SK-N-SH (cell line): ENCODE measurements around the gene OGFOD2. TPM values are rescaled to one million over a fixed set of nuclear protein-coding genes. Genes with fewer than 3 reads are reported as not detected.
A peak's percentile ranks its signal among the peaks of the same experiment; 100 is the strongest.

Experiments
- CTCF ChIA-PET: fragments of 300-600, 350-600 bp; formaldehyde crosslinking; extraction: SDS; loops from one replicate; lab custom pipeline; 2021; lab: Yijun Ruan, JAX
- POLR2A ChIA-PET: fragments of 350-600 bp; sonication (Branson Sonifier 250); formaldehyde crosslinking; extraction: SDS; loops from one replicate; lab custom pipeline; 2020; ENCODE audit warnings: antibody characterized with exemption, inconsistent platforms; lab: Yijun Ruan, JAX
- DNase-seq: peaks from one replicate; pipeline ENCODE4 v3.0.0; 2012
- H2AFZ ChIP-seq: fragments of 200-600 bp; sonication (generic); 2 replicates; pipeline ENCODE4 v1.8.1; 2016; ENCODE audit warnings: antibody characterized with exemption, mild to moderate bottlenecking, low read depth
- H3F3A ChIP-seq: fragments of 200-600 bp; sonication (generic); replicated peaks from 2 replicates; pipeline ENCODE3; 2016; ENCODE audit warnings: antibody characterized with exemption, mild to moderate bottlenecking; ENCODE audit not compliant: insufficient read depth
- H3K27ac ChIP-seq, 2 experiments: fragments of 200-500 bp in 1 of 2; fragments of 200-600 bp in 1 of 2; sonication (Bioruptor generic) in 1 of 2; sonication (generic), shearing (Covaris generic) in 1 of 2; 2 replicates each; pipeline versions ENCODE4 v1.5.1 to v1.6.1; 2014 to 2016; ENCODE audit warnings: low read depth in 2 of 2, inconsistent platforms in 1 of 2, low read length in 1 of 2, mild to moderate bottlenecking in 1 of 2, mixed read lengths in 1 of 2
- H3K27me3 ChIP-seq: fragments of 200-600 bp; sonication (generic), shearing (Covaris generic); 2 replicates; pipeline ENCODE4 v1.6.1; 2016; ENCODE audit warnings: mixed run types; ENCODE audit not compliant: insufficient read depth
- H3K36me3 ChIP-seq, 2 experiments: fragments of 200-500 bp in 1 of 2; fragments of 200-600 bp in 1 of 2; sonication (Bioruptor generic) in 1 of 2; sonication (generic) in 1 of 2; replicated peaks in 1 of 2; 2 replicates each; pipeline versions ENCODE3 to v1.5.1; 2014 to 2016; ENCODE audit warnings: low read length in 1 of 2, mild to moderate bottlenecking in 1 of 2; ENCODE audit not compliant: insufficient read depth in 2 of 2, control insufficient read depth in 1 of 2
- H3K4me1 ChIP-seq, 2 experiments: fragments of 200-500 bp in 1 of 2; fragments of 200-600 bp in 1 of 2; sonication (Bioruptor generic) in 1 of 2; sonication (generic), shearing (Covaris generic) in 1 of 2; 2 replicates each; pipeline versions ENCODE4 v1.5.1 to v1.6.1; 2014 to 2016; ENCODE audit warnings: low read depth in 1 of 2, low read length in 1 of 2, mixed run types in 1 of 2; ENCODE audit not compliant: insufficient read depth in 2 of 2, control insufficient read depth in 1 of 2
- H3K4me2 ChIP-seq: fragments of 200-600 bp; sonication (generic), shearing (Covaris generic); 2 replicates; pipeline ENCODE4 v1.6.1; 2017; ENCODE audit warnings: mixed run types
- H3K4me3 ChIP-seq, 2 experiments: fragments of 200-500 bp in 1 of 2; fragments of 200-600 bp in 1 of 2; sonication (Bioruptor generic) in 1 of 2; sonication (generic), shearing (Covaris generic) in 1 of 2; 2 replicates each; pipeline versions ENCODE4 v1.5.1 to v1.8.1; 2014 to 2016; ENCODE audit warnings: low read depth in 2 of 2, inconsistent platforms in 1 of 2, low read length in 1 of 2, mild to moderate bottlenecking in 1 of 2, mixed read lengths in 1 of 2, moderate library complexity in 1 of 2
- H3K79me2 ChIP-seq: fragments of 200-600 bp; sonication (generic); 2 replicates; pipeline ENCODE4 v1.8.1; 2017; ENCODE audit warnings: mild to moderate bottlenecking; ENCODE audit not compliant: insufficient read depth
- H3K9ac ChIP-seq: fragments of 200-600 bp; sonication (generic); 2 replicates; pipeline ENCODE4 v1.6.1; 2017; ENCODE audit warnings: mixed run types
- H3K9me2 ChIP-seq: fragments of 200-600 bp; sonication (generic); 2 replicates; pipeline ENCODE4 v1.6.1; 2017; ENCODE audit warnings: mixed run types
- H3K9me3 ChIP-seq: fragments of 200-600 bp; sonication (generic); 2 replicates; pipeline ENCODE4 v1.6.1; 2017; ENCODE audit warnings: mixed run types, mild to moderate bottlenecking, moderate library complexity
- H4K20me1 ChIP-seq: fragments of 200-600 bp; sonication (generic); 2 replicates; pipeline ENCODE4 v1.6.1; 2017; ENCODE audit warnings: mild to moderate bottlenecking, mixed run types; ENCODE audit not compliant: insufficient read depth
- EP300 ChIP-seq, 2 experiments: IDR thresholded peaks; 2 replicates each; pipeline versions ENCODE4 v1.4.0 to v1.6.1; 2012; ENCODE audit warnings: borderline replicate concordance in 1 of 2, low read depth in 1 of 2, low read length in 1 of 2
- EZH2phosphoT487 ChIP-seq: fragments of 200-600 bp; sonication (generic); IDR thresholded peaks from 2 replicates; pipeline ENCODE4 v1.6.1; 2017; ENCODE audit warnings: low read depth, mixed run types, mild to moderate bottlenecking, antibody characterized with exemption, moderate library complexity, borderline replicate concordance
- whole genome bisulfite sequencing: methylation state at CpG from one replicate; pipeline ENCODE4 v1.1.6; 2017; ENCODE audit warnings: low lambda C conversion rate; 5-methylcytosine and 5-hydroxymethylcytosine counted together
- polyA plus RNA-seq, 3 experiments: library from polyadenylated mRNA; depleted of rRNA; stranded (reverse); fragments of >200 nt; gene quantifications; 2 replicates each; pipeline ENCODE4 v1.2.3, GENCODE V29; 2012
- TF ChIP-seq, protein P1 (sequence below): fragments of 150-350 bp; IDR thresholded peaks from 2 replicates; pipeline ENCODE4 v1.6.1; 2017; ENCODE audit warnings: antibody characterized with exemption, low read length, low read depth, borderline replicate concordance
- TF ChIP-seq, protein P2 (sequence below): IDR thresholded peaks from 2 replicates; pipeline ENCODE4 v1.4.0; 2012; ENCODE audit warnings: low read depth, borderline replicate concordance
- TF ChIP-seq, protein P3 (sequence below): IDR thresholded peaks from 2 replicates; pipeline ENCODE4 v1.6.1; 2012; ENCODE audit warnings: mild to moderate bottlenecking, low read depth, low read length, moderate library complexity
- TF ChIP-seq, protein P4 (sequence below): IDR thresholded peaks from 2 replicates; pipeline ENCODE4 v1.4.0; 2012; ENCODE audit warnings: low read depth

Gene OGFOD2
- polyA plus RNA-seq, 1 of the 3 experiments (the other 2 are of a cell fraction): 22.0 TPM

DNA sequence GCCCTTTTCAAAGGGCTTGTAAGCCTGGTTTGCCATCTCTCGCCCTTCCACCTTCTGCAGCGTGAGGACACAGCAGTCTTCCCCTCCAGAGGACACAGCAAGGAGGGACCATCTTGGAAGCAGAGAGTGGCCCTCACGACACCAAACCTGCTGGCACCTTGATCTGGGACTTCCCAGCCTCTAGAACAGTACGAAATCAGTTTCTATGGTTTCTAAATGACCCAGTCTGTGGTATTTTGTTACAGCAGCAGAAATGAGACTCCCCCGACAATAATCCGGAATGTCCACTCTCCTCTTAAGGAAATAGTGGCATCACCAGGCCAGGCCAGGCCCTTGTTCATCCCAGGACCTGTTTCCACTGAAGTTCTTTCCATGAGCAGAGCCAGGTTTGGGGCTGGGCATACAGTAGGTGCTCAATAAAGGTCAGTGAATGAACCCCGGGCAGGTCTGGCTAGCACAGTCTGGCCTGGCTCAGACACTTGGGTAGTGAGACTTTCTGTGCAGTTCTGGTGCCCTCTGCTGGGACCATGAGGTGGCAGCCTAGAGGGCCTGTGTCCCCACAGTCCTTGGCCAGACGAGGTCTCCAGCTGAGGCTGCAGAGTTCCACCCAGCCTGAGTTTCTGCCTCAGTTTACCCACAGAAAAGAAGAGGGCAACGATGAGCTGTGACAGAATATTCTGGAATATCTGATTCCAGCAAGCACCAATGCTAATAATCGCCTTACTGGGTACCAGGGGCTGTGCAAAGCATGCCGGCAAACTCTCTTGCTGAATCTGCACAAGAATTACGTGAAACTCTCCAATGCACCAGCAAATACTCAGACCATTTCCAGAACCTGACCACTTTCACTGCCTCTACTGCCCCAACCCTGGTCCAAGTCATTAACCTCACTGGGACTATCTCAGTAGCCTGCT lies 22.8 kb upstream of the OGFOD2 start (continued):
- TF ChIP-seq, protein P1, sequence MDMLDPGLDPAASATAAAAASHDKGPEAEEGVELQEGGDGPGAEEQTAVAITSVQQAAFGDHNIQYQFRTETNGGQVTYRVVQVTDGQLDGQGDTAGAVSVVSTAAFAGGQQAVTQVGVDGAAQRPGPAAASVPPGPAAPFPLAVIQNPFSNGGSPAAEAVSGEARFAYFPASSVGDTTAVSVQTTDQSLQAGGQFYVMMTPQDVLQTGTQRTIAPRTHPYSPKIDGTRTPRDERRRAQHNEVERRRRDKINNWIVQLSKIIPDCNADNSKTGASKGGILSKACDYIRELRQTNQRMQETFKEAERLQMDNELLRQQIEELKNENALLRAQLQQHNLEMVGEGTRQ: no peak

DNA sequence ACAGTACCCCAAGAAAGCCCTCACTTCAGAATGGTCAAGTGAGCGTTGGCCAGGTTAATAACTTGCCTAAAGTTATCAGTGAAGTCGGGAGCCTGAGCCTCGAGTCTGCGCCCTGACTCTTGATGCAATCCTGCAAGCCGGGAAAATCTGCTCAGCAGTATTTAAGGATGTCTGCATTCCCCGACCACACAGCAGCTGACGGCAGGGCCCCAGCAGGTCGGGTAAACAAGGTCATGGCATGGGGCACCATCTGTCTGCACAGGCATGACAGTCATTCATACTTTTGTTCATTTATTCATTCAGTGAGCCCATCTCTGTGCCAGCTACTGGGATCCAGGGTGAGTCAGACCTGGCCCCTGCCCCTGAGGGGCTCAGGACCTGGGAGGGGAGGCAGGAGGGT lies 19.9 kb upstream of the OGFOD2 start:
- H3K9me3 ChIP-seq: no peaks in the 10 kb centered on the region
- POLR2A ChIA-PET: no interaction called here

DNA sequence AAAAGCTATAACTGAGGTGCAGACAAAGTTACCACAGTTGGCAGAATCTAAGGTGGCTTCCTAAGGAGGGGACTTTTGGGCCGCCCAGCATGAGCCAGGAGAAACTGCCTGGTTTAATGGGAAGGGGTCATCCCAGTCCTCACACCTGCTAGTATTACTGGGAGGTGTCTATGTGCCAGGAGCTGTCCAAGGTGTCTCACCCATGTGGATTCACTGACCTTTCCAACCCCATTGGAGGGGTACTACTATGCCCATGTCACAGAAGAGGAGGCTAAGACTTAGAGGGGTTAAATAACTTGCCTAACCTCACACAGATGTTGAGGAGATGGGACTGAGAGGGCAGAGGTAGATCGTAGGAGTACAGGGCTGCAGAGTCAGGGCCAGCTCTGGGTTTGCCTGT lies 19.0 kb upstream of the OGFOD2 start:
- no peak overlapping the region for H3K4me2 ChIP-seq
- no peaks in the 10 kb centered on the region for H3K27me3 ChIP-seq
- TF ChIP-seq, protein P2, sequence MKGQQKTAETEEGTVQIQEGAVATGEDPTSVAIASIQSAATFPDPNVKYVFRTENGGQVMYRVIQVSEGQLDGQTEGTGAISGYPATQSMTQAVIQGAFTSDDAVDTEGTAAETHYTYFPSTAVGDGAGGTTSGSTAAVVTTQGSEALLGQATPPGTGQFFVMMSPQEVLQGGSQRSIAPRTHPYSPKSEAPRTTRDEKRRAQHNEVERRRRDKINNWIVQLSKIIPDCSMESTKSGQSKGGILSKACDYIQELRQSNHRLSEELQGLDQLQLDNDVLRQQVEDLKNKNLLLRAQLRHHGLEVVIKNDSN: no peak
- TF ChIP-seq, protein P3, sequence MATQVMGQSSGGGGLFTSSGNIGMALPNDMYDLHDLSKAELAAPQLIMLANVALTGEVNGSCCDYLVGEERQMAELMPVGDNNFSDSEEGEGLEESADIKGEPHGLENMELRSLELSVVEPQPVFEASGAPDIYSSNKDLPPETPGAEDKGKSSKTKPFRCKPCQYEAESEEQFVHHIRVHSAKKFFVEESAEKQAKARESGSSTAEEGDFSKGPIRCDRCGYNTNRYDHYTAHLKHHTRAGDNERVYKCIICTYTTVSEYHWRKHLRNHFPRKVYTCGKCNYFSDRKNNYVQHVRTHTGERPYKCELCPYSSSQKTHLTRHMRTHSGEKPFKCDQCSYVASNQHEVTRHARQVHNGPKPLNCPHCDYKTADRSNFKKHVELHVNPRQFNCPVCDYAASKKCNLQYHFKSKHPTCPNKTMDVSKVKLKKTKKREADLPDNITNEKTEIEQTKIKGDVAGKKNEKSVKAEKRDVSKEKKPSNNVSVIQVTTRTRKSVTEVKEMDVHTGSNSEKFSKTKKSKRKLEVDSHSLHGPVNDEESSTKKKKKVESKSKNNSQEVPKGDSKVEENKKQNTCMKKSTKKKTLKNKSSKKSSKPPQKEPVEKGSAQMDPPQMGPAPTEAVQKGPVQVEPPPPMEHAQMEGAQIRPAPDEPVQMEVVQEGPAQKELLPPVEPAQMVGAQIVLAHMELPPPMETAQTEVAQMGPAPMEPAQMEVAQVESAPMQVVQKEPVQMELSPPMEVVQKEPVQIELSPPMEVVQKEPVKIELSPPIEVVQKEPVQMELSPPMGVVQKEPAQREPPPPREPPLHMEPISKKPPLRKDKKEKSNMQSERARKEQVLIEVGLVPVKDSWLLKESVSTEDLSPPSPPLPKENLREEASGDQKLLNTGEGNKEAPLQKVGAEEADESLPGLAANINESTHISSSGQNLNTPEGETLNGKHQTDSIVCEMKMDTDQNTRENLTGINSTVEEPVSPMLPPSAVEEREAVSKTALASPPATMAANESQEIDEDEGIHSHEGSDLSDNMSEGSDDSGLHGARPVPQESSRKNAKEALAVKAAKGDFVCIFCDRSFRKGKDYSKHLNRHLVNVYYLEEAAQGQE: peak; percentile 87; the same call in 1 of the 2 replicates
- H4K20me1 ChIP-seq: no peaks in the 10 kb centered on the region
- H3K4me3 ChIP-seq: no peak overlapping the region
- CTCF ChIA-PET: interaction anchor here (1.4 to 13.7 kb wide), 6 partner anchors 11 to 318 kb away, joined by 3 to 148 read pairs (median 6); no protein-coding TSS in a partner anchor
- no peaks in the 10 kb centered on the region for H3K9me2 ChIP-seq
- POLR2A ChIA-PET: no interaction called here
- H3K4me1 ChIP-seq: 0 out of 4 replicates have a peak, but pooled peaks cover 0 to 6% of the 10 kb centered on the region in 2 experiments
- H3K9ac ChIP-seq: no peak overlapping the region
- H3K9me3 ChIP-seq: no peaks in the 10 kb centered on the region
- H3K36me3 ChIP-seq: no peaks in the 10 kb centered on the region
- no peak overlapping the region for H2AFZ ChIP-seq
- peak; percentile 6 for DNase-seq
- H3F3A ChIP-seq: peaks cover 10% of the 10 kb centered on the region
- H3K79me2 ChIP-seq: no peaks in the 10 kb centered on the region
- no peak overlapping the region for H3K27ac ChIP-seq
- 79% methylated on average over 2 of the region's 2 CpGs for WGBS

More for the DNA sequence above, 19.9 kb upstream of the OGFOD2 start:
- no peak overlapping the region for H3K4me3 ChIP-seq
- H3F3A ChIP-seq: peaks cover 11% of the 10 kb centered on the region
- no peaks in the 10 kb centered on the region for H3K36me3 ChIP-seq
- H3K9ac ChIP-seq: no peak overlapping the region
- H3K4me2 ChIP-seq: no peak overlapping the region
- no peaks in the 10 kb centered on the region for H4K20me1 ChIP-seq
- CTCF ChIA-PET: interaction anchor here (1.2 to 13.7 kb wide), 7 partner anchors 10 to 317 kb away, joined by 3 to 148 read pairs (median 5); no protein-coding TSS in a partner anchor
- H3K27me3 ChIP-seq: no peaks in the 10 kb centered on the region
- no peak overlapping the region for H2AFZ ChIP-seq
- 0 out of 4 replicates have a peak, but pooled peaks cover 0 to 6% of the 10 kb centered on the region in 2 experiments for H3K4me1 ChIP-seq
- no peaks in the 10 kb centered on the region for H3K79me2 ChIP-seq
- WGBS: 96% methylated on average over 7 of the region's 8 CpGs
- no peak overlapping the region for H3K27ac ChIP-seq
- DNase-seq: peak; percentile 3
- H3K9me2 ChIP-seq: no peaks in the 10 kb centered on the region
- TF ChIP-seq, protein P4, sequence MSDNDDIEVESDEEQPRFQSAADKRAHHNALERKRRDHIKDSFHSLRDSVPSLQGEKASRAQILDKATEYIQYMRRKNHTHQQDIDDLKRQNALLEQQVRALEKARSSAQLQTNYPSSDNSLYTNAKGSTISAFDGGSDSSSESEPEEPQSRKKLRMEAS: no peak
- TF ChIP-seq EZH2phosphoT487 (no peak), EP300 (IDR thresholded peaks at IDR 0.05; ENCODE audit: borderline replicate concordance in 1 of 2, low read depth in 1 of 2, low read length in 1 of 2) (no peak)
- TF ChIP-seq, all 33 proteins: peak for 0
